Suprapubic skin (tissue), 4 donors: ENCODE results near the gene PCBP3.
A peak's percentile ranks its signal among the peaks of the same experiment; 100 is the strongest.

ENCODE experiments used
- CTCF ChIP-seq, 2 donors: fragments of 200-600 bp in 1 of 2; fragments of 450-650 bp in 1 of 2; sonication (generic) in 1 of 2; IDR thresholded peaks; one replicate each; pipeline ENCODE4 v1.5.1; 2016 to 2019; ENCODE audit warnings: antibody characterized with exemption in 2 of 2, mild to moderate bottlenecking in 1 of 2, moderate library complexity in 1 of 2
- EP300 ChIP-seq: sonication (generic); formaldehyde crosslinking; IDR thresholded peaks from one replicate; pipeline ENCODE4 v1.6.1; 2017; ENCODE audit warnings: antibody characterized with exemption
- POLR2A ChIP-seq, 2 donors: fragments of 450-650 bp; IDR thresholded peaks; one replicate each; pipeline ENCODE4 v1.6.1; 2017; ENCODE audit warnings: antibody characterized with exemption in 2 of 2, mild to moderate bottlenecking in 2 of 2, moderate library complexity in 2 of 2
- POLR2AphosphoS5 ChIP-seq, 3 donors: sonication (generic); formaldehyde crosslinking; IDR thresholded peaks; one replicate each; pipeline ENCODE4 v1.6.1; 2017; ENCODE audit warnings: antibody characterized with exemption in 3 of 3

DNA sequence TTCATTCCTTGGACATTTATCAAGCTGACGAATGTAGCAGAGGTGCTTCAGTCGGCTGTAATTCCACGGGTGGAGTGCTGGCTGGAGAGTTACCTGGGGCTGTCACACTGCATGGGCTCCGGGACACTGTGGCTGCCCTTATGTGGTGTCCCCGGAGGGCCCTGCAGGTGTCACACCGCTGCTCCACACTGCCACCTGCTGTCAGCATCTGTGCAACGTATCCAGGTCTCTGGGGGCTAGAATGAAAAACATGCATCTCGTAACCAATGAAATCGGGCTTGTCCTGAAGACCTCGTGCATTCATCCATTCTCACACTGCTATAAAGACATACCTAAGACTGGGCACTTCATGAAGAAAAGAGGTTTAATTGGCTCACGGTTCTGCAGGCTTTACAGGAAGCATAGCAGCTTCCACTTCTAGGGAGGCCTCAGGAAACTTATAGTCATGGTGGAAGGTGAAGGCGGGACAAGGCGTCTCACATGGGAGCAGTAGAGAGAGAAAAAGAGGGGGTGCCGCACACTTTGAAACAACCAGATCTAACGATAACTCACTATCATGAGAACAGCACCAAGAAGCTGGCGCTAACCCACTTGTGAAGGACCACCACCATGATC is 46.7 kb upstream of the PCBP3 start:
- TF ChIP-seq CTCF (IDR thresholded peaks at IDR 0.05) (peak; percentile 64 to 78), POLR2AphosphoS5 (IDR thresholded peaks at IDR 0.05) (no peak), POLR2A (IDR thresholded peaks at IDR 0.05) (no peak), EP300 (no peak)
